ENCODE measurements around the gene CYP2U1.

Gene CYP2U1

GRCh38 chr4:107977966-107978705, 46.8 kb downstream of the CYP2U1 start:
- TF ChIP-seq POU2F2 (IDR thresholded peaks at IDR 0.05; ENCODE audit: low read depth, low read length) (no peak), SPI1 (IDR thresholded peaks at IDR 0.05; ENCODE audit: low read depth, low read length) (no peak), POLR2A (IDR thresholded peaks at IDR 0.05; ENCODE audit: low read depth, low read length) (no peak), PAX5 (IDR thresholded peaks at IDR 0.05; ENCODE audit: insufficient read depth, low read length, severe bottlenecking) (no peak), POLR2AphosphoS5 (IDR thresholded peaks at IDR 0.05; ENCODE audit: low read depth, low read length) (no peak), TAF1 (IDR thresholded peaks at IDR 0.05; ENCODE audit: low read depth, low read length) (no peak)
- DNase-seq (ENCODE audit: insufficient read length, low spot score): no peak
- no peak for FAIRE-seq

GRCh38 chr4:107978716-107979451, 47.5 kb downstream of the CYP2U1 start:
- no peak for FAIRE-seq
- no peak for TF ChIP-seq PAX5 (IDR thresholded peaks at IDR 0.05; ENCODE audit: insufficient read depth, low read length, severe bottlenecking)
- TF ChIP-seq TAF1 (IDR thresholded peaks at IDR 0.05; ENCODE audit: low read depth, low read length): no peak
- TF ChIP-seq POLR2AphosphoS5 (IDR thresholded peaks at IDR 0.05; ENCODE audit: low read depth, low read length): no peak
- TF ChIP-seq POU2F2 (IDR thresholded peaks at IDR 0.05; ENCODE audit: low read depth, low read length): no peak
- TF ChIP-seq POLR2A (IDR thresholded peaks at IDR 0.05; ENCODE audit: low read depth, low read length): no peak
- no peak for TF ChIP-seq SPI1 (IDR thresholded peaks at IDR 0.05; ENCODE audit: low read depth, low read length)
- no peak for DNase-seq (ENCODE audit: insufficient read length, low spot score)

GRCh38 chr4:107987916-107988762, 56.8 kb downstream of the CYP2U1 start:
- no peak for DNase-seq (ENCODE audit: insufficient read length, low spot score)
- FAIRE-seq: no peak
- no peak for TF ChIP-seq PAX5 (IDR thresholded peaks at IDR 0.05; ENCODE audit: insufficient read depth, low read length, severe bottlenecking)
- no peak for TF ChIP-seq TAF1 (IDR thresholded peaks at IDR 0.05; ENCODE audit: low read depth, low read length)

GRCh38 chr4:107988763-107989035, 57.4 kb downstream of the CYP2U1 start:
- DNase-seq (ENCODE audit: insufficient read length, low spot score) (no peak), FAIRE-seq (no peak)
- TF ChIP-seq POU2F2 (IDR thresholded peaks at IDR 0.05; ENCODE audit: low read depth, low read length) (no peak), POLR2A (IDR thresholded peaks at IDR 0.05; ENCODE audit: low read depth, low read length) (no peak), POLR2AphosphoS5 (IDR thresholded peaks at IDR 0.05; ENCODE audit: low read depth, low read length) (no peak), SPI1 (IDR thresholded peaks at IDR 0.05; ENCODE audit: low read depth, low read length) (no peak), PAX5 (IDR thresholded peaks at IDR 0.05; ENCODE audit: insufficient read depth, low read length, severe bottlenecking) (no peak), TAF1 (IDR thresholded peaks at IDR 0.05; ENCODE audit: low read depth, low read length) (no peak)

GRCh38 chr4:107989162-107989536, 57.8 kb downstream of the CYP2U1 start:
- TF ChIP-seq POU2F2 (IDR thresholded peaks at IDR 0.05; ENCODE audit: low read depth, low read length): no peak
- TF ChIP-seq TAF1 (IDR thresholded peaks at IDR 0.05; ENCODE audit: low read depth, low read length): no peak
- no peak for TF ChIP-seq SPI1 (IDR thresholded peaks at IDR 0.05; ENCODE audit: low read depth, low read length)
- TF ChIP-seq POLR2A (IDR thresholded peaks at IDR 0.05; ENCODE audit: low read depth, low read length): no peak
- no peak for TF ChIP-seq PAX5 (IDR thresholded peaks at IDR 0.05; ENCODE audit: insufficient read depth, low read length, severe bottlenecking)
- no peak for TF ChIP-seq POLR2AphosphoS5 (IDR thresholded peaks at IDR 0.05; ENCODE audit: low read depth, low read length)
- DNase-seq (ENCODE audit: insufficient read length, low spot score) (no peak), FAIRE-seq (peak; percentile 13)

GRCh38 chr4:107989537-107990386, 58.4 kb downstream of the CYP2U1 start, which contains the start of gene HADH:
HADH (plus strand) TSS chr4:107989889; CDS start chr4:107989933, 44 bp downstream.
- FAIRE-seq (peak; percentile 99), DNase-seq (ENCODE audit: insufficient read length, low spot score) (peak; percentile 78)
- TF ChIP-seq POU2F2 (IDR thresholded peaks at IDR 0.05; ENCODE audit: low read depth, low read length): peak; percentile 49; the same call in 1 of the 2 replicates
- no peak for TF ChIP-seq SPI1 (IDR thresholded peaks at IDR 0.05; ENCODE audit: low read depth, low read length)
- peak; percentile 79 for TF ChIP-seq POLR2A (IDR thresholded peaks at IDR 0.05; ENCODE audit: low read depth, low read length)
- no peak for TF ChIP-seq PAX5 (IDR thresholded peaks at IDR 0.05; ENCODE audit: insufficient read depth, low read length, severe bottlenecking)
- peak; percentile 75 for TF ChIP-seq POLR2AphosphoS5 (IDR thresholded peaks at IDR 0.05; ENCODE audit: low read depth, low read length)
- TF ChIP-seq TAF1 (IDR thresholded peaks at IDR 0.05; ENCODE audit: low read depth, low read length): 0 out of 2 replicates have a peak, but pooled peaks have one; percentile 45

- no peak for TF ChIP-seq POLR2A (IDR thresholded peaks at IDR 0.05; ENCODE audit: low read depth, low read length)
- FAIRE-seq (no peak), DNase-seq (ENCODE audit: insufficient read length, low spot score) (no peak)
Measured at GRCh38 chr4:107991945-107992630, 60.7 kb downstream of the CYP2U1 start.

- DNase-seq (ENCODE audit: insufficient read length, low spot score) (no peak), FAIRE-seq (no peak)
- TF ChIP-seq POU2F2 (IDR thresholded peaks at IDR 0.05; ENCODE audit: low read depth, low read length) (no peak), SPI1 (IDR thresholded peaks at IDR 0.05; ENCODE audit: low read depth, low read length) (peak; percentile 97)
Measured at GRCh38 chr4:107993969-107994368, 62.6 kb downstream of the CYP2U1 start.

Data from GM12891 (cell line).